Thymus (tissue), 11 donors: ENCODE data around the gene SHANK1. TPM values are rescaled to one million over a fixed set of nuclear protein-coding genes. Genes with fewer than 3 reads are reported as not detected.

ENCODE experiments used
- DNase-seq, 9 donors: peaks; one replicate each; pipeline ENCODE4 v3.0.0-alpha.2; 2013; ENCODE audit warnings: low spot score in 9 of 9, low read depth in 6 of 9, missing footprints in 1 of 9
- H3K27ac ChIP-seq, 2 donors: one replicate each; pipeline ENCODE4 v1.5.1; 2013; ENCODE audit warnings: control low read depth in 1 of 2, low read depth in 1 of 2, low read length in 1 of 2, mild to moderate bottlenecking in 1 of 2, moderate library complexity in 1 of 2
- H3K27me3 ChIP-seq, 2 donors: one replicate each; pipeline ENCODE4 v1.5.1; 2013; ENCODE audit warnings: low read length in 1 of 2; ENCODE audit not compliant: control insufficient read depth in 2 of 2, insufficient read depth in 1 of 2
- H3K36me3 ChIP-seq, 2 donors: one replicate each; pipeline ENCODE4 v1.5.1; 2013; ENCODE audit warnings: low read length in 1 of 2, mild to moderate bottlenecking in 1 of 2, moderate library complexity in 1 of 2; ENCODE audit not compliant: control insufficient read depth in 2 of 2, insufficient read depth in 2 of 2
- H3K4me1 ChIP-seq, 2 donors: one replicate each; pipeline ENCODE4 v1.5.1; 2013; ENCODE audit warnings: low read length in 2 of 2; ENCODE audit not compliant: control insufficient read depth in 2 of 2, insufficient read depth in 2 of 2
- H3K4me3 ChIP-seq, 2 donors: one replicate each; pipeline ENCODE4 v1.5.1; 2013; ENCODE audit warnings: low read length in 2 of 2, control low read depth in 1 of 2, mild to moderate bottlenecking in 1 of 2
- H3K9me3 ChIP-seq, 2 donors: one replicate each; pipeline ENCODE4 v1.5.1; 2013; ENCODE audit warnings: low read length in 1 of 2, mild to moderate bottlenecking in 1 of 2; ENCODE audit not compliant: control insufficient read depth in 2 of 2, insufficient read depth in 1 of 2
- WGBS: extraction: QIAGEN DNeasy Blood & Tissue Kit; methylation state at CpG from one replicate; pipeline ENCODE4 v1.1.7; 2013; 5-methylcytosine and 5-hydroxymethylcytosine counted together
- polyA plus RNA-seq: library from polyadenylated mRNA; stranded (reverse); fragments of 200-250 nt; gene quantifications from one replicate; pipeline ENCODE4 v1.2.3, GENCODE V29; 2013
- total RNA-seq: library from RNA; stranded (reverse); fragments of 120-200 nt; gene quantifications from one replicate; pipeline ENCODE4 v1.2.4, GENCODE V29; 2013
- donor health status: healthy.

Gene SHANK1
- total and polyA plus RNA-seq, 2 donors = 0.39 to 1.8 TPM

DNA sequence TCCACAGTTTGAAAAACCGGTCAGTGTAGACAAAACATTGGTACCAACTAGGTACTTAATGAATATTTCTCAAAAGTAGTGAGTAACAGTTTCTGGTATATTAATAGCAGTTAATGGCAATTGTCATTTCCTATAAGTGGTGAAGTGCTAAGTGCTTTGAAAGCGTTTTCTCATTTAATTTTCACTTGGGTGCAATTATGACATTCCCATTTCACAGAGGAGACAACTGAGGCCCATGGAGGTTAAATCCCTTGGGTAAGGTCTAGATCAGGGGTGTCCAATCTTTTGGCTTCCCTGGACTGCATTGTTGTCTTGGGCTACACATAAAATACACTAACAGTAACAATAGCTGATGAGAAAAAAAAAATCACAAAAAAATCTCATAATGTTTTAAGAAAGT, 79.2 kb downstream of the SHANK1 start:
- H3K9me3 ChIP-seq = peaks cover 0 to 8% of the 10 kb centered on the region in 2 donors
- H3K36me3 ChIP-seq = no peaks in the 10 kb centered on the region
- H3K27ac ChIP-seq = no peak overlapping the region
- WGBS = 68% methylated on average over 2 of the region's 2 CpGs
- peaks cover 0 to 3% of the 10 kb centered on the region in 2 donors for H3K4me1 ChIP-seq
- H3K27me3 ChIP-seq = peaks cover 23 to 43% of the 10 kb centered on the region in 2 donors
- no peak for DNase-seq
- H3K4me3 ChIP-seq = no peak overlapping the region

DNA sequence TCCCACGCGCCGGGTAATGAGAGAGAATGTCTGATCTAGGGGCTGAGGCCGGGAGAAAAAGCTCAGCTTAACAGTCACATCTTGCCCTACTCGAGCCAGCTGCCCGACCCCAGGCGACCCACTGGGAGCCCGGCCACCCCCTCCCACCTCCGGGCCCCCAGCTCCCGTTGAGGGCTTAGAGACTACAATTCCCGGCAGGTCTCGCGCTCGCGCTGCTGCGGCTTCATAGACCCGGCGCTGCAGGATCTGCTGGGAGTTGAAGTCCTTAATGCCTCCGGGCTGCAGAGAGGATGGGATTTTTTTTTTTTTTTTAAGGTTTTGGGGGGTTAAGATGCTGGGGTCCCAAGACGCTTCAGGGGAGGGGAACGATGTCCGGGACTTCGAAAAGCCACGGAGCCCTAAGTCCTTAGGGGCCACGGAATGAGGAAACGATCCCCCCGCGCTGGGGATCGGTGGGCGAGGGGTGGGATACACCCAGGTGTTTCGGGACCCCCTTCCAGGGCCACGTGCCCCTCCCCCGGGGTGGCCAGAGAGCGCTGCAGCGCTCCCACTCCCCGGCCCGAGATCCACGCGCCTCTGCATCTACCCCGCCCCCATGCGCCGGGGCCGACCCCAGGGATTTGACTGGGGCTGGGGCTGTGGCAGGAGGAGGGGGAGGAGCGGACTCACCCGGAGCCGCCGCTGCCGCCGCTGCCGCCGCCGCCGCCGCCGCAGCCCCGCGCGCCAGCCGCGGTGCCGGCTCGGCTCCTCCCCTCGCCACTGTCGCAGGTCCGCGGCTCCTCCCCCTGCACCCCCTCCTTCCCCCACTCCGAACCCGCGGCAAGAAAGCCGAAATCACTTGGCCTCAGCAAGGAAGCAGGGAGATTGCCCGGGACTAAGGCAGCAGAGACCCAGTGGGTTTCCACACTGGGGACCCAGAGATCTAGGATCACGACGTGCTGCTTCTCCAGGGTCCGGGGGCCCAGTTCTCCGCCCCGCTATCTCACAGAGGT, 80.2 kb downstream of the SHANK1 start, which contains the start of gene SYT3:
Gene SYT3, minus strand, starts transcription at position 761 of the 992 bp plus-strand sequence. CDS start 2,470 bp downstream, outside the sequence.
- peaks cover 0 to 3% of the 10 kb centered on the region in 2 donors for H3K4me1 ChIP-seq
- peaks cover 0 to 8% of the 10 kb centered on the region in 2 donors for H3K9me3 ChIP-seq
- WGBS = 6% methylated on average over 73 of the region's 76 CpGs
- peak within 1 kb of the TSS in 1 of 2 donors; percentile 38 for H3K4me3 ChIP-seq
- H3K36me3 ChIP-seq = no peaks in the 10 kb centered on the region
- H3K27ac ChIP-seq = no peak within 1 kb of the TSS
- peak in 1 of 9 donors; percentile 3 for DNase-seq
- H3K27me3 ChIP-seq = peaks cover 23 to 43% of the 10 kb centered on the region in 2 donors

DNA sequence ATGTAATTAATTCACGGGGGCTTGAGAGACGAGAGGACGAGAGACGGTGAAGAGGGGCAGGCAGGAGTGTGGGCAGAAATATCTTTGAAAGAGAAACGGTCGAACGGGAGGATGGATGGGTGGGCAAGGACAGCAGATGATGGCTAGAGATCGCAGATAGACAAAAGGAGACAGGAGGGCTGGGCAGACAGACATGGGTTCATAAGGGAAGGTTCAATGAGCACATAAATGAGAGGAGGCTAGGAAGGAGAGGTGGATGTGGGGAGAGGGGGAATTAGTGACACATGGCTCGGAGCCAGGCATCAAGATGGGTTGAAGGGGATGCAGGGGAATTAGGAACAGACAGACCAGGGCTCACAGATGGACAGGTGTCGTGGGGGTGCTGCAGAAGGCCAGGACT, 81.0 kb downstream of the SHANK1 start:
- peaks cover 2 to 13% of the 10 kb centered on the region in 2 donors for H3K9me3 ChIP-seq
- no peak for DNase-seq
- no peak overlapping the region for H3K4me3 ChIP-seq
- peaks cover 23 to 43% of the 10 kb centered on the region in 2 donors for H3K27me3 ChIP-seq
- WGBS = 59% methylated on average over 10 of the region's 10 CpGs
- H3K27ac ChIP-seq = no peak overlapping the region
- peaks cover 0 to 3% of the 10 kb centered on the region in 2 donors for H3K4me1 ChIP-seq
- H3K36me3 ChIP-seq = no peaks in the 10 kb centered on the region

DNA sequence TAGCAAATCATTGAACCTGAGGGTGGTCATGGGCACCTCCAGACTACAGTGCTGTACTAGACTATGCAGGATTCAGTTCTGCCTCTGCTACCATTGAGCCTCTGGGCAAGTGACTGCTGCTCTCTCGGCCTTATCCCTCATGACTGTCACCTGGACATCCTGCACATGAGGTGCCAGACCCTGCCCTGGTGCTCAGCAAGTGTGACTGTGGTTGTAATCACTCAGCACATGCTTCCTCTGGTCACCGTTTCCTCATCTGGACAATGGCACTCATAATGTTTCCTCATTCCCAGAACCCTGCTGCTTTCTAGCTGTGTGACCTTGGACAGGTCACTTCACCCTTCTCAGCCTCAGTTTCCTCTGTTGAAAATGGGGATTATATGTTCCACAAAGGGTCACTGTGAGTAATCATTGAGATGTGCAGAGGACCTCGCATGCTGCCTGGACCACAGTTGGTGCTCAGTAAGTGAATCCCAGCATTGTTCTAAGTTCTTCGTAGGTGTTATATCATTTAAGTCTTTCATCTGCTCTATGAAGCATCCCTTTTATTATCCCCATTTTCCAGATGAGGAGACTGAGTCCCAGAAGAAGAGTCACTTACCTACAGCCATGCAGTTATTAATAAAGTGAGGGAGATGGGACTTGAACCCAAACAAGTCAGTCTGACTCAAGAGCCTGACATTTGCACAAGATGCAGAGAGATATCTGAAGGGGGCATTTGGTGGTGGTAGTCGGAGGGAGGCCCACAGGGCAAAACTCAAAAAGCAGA, 83.1 kb downstream of the SHANK1 start:
- no peak overlapping the region for H3K4me3 ChIP-seq
- no peaks in the 10 kb centered on the region for H3K36me3 ChIP-seq
- no peak overlapping the region for H3K27ac ChIP-seq
- 60% methylated on average over 5 of the region's 5 CpGs for WGBS
- DNase-seq = no peak
- H3K9me3 ChIP-seq = peaks cover 2 to 17% of the 10 kb centered on the region in 2 donors
- peaks cover 0 to 3% of the 10 kb centered on the region in 2 donors for H3K4me1 ChIP-seq
- peaks cover 23 to 40% of the 10 kb centered on the region in 2 donors for H3K27me3 ChIP-seq

DNA sequence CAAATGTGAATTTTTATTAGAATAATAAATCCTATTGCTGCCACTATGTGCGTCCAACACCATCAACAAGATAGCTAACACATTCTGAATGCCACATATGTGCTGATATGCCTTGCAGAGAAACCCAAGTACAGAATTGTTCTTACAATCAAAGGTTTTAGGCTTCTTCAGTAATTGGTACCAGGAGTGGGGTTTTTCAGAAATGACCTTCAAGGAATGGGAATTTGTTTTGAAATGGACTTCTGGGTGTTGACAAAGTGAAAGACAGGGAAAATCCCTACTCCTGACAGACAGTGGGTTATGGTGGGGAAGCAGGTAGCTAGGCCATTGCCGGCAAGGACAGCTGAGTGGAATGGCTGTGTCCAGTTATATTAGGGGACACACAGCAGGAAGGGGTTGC, 85.6 kb downstream of the SHANK1 start:
- no peak for DNase-seq
- no peak overlapping the region for H3K27ac ChIP-seq
- H3K36me3 ChIP-seq = no peaks in the 10 kb centered on the region
- 100% methylated on average over 2 of the region's 2 CpGs for WGBS
- no peaks in the 10 kb centered on the region for H3K4me1 ChIP-seq
- no peak overlapping the region for H3K4me3 ChIP-seq
- peaks cover 11 to 21% of the 10 kb centered on the region in 2 donors for H3K27me3 ChIP-seq
- H3K9me3 ChIP-seq = peaks cover 2 to 14% of the 10 kb centered on the region in 2 donors

DNA sequence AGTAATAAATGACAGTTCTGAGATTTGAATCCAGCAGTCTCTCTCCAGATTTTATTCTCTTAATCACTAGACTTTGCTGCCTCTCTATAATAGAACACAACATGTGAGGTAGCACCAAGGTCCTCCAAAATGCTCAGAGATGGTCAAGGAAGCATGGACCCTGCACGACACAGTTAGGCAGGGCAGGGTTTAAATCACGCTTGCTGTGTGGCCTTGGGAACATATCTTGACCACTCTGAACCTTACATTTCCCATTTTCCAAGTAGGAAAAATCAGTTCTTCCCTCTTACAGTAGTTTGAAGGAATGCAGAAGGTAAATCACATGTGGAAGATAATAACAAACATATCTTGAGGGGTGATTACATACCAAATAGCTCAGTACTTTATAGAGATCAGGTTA, 86.2 kb downstream of the SHANK1 start:
- Histone ChIP-seq H3K27ac (no peak overlapping the region), H3K4me1 (no peaks in the 10 kb centered on the region), H3K27me3 (peaks cover 4 to 14% of the 10 kb centered on the region in 2 donors), H3K4me3 (no peak overlapping the region), H3K9me3 (peaks cover 2 to 13% of the 10 kb centered on the region in 2 donors), H3K36me3 (no peaks in the 10 kb centered on the region)
- 95% methylated on average over 2 of the region's 2 CpGs for WGBS
- DNase-seq = no peak

DNA sequence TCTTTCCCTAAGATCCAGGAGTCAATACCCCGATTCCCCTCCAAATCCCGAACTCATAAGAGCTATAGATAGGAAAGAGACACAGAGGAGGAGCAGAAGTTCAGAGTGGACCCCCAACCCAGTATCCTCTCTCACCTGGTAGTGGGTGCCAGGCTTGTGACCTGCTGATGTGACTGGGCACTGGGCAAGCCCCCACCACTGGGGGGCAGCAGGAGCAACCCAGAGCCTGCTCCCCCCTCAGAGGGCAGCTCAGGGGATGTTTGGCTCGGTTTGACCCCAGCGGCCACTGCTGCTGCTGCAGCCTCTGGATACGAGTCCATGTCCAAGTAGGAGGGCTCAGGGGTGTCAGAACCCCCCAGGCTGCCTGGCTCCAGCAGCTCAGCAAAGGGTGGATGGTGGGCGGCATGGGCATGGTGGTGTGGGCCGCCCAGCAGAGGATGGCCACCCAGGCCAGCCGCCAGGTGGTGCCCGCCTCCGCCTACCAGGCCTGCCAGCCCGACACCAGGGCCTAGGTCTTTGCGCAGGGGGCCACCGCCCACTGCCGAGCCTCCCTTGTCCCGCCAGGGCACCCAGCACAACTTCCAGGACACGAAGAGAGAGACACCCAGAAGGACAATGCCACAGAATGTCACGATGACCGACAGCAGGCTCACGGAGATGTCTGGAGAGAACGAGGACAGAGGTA, 87.3 kb downstream of the SHANK1 start:
- Histone ChIP-seq H3K4me1 (no peaks in the 10 kb centered on the region), H3K36me3 (no peaks in the 10 kb centered on the region), H3K4me3 (no peak overlapping the region), H3K9me3 (peaks cover 2 to 13% of the 10 kb centered on the region in 2 donors), H3K27ac (no peak overlapping the region), H3K27me3 (peaks cover 0 to 4% of the 10 kb centered on the region in 2 donors)
- no peak for DNase-seq
- 86% methylated on average over 20 of the region's 20 CpGs for WGBS

DNA sequence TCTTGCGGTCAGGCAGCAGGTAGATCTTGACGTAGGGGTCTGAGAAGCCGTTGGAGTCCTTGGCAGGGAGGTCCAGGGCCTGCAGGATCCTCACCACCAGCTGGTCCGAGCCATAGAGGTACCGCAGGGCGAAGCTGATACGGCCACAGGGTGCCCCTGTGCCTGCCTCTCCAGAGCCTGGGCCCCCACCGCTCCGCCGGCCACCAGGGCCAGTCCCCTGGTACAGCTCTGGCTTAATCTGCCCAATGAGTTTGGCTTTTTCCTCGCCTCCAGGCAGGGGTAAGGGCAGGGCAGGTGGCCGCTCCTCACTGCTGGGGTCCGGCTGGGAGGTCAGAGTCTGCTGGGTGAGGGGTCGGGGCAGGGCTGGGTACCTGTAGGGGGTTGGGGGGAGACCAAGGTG, 89.8 kb downstream of the SHANK1 start:
- 86% methylated on average over 14 of the region's 14 CpGs for WGBS
- H3K27me3 ChIP-seq = no peaks in the 10 kb centered on the region
- DNase-seq = no peak
- H3K4me1 ChIP-seq = no peaks in the 10 kb centered on the region
- no peak overlapping the region for H3K27ac ChIP-seq
- peaks cover 2 to 9% of the 10 kb centered on the region in 2 donors for H3K9me3 ChIP-seq
- H3K4me3 ChIP-seq = no peak overlapping the region
- no peaks in the 10 kb centered on the region for H3K36me3 ChIP-seq
